ENCODE results near the gene SPATA31C1.
A peak's percentile ranks its signal among the peaks of the same experiment; 100 is the strongest.
"Not testable (repeated sequence)": the region's sequence is repeated elsewhere in the genome, so short reads cannot be mapped to it uniquely, and the experiment has no call there.

SPATA31C1 gene

DNA sequence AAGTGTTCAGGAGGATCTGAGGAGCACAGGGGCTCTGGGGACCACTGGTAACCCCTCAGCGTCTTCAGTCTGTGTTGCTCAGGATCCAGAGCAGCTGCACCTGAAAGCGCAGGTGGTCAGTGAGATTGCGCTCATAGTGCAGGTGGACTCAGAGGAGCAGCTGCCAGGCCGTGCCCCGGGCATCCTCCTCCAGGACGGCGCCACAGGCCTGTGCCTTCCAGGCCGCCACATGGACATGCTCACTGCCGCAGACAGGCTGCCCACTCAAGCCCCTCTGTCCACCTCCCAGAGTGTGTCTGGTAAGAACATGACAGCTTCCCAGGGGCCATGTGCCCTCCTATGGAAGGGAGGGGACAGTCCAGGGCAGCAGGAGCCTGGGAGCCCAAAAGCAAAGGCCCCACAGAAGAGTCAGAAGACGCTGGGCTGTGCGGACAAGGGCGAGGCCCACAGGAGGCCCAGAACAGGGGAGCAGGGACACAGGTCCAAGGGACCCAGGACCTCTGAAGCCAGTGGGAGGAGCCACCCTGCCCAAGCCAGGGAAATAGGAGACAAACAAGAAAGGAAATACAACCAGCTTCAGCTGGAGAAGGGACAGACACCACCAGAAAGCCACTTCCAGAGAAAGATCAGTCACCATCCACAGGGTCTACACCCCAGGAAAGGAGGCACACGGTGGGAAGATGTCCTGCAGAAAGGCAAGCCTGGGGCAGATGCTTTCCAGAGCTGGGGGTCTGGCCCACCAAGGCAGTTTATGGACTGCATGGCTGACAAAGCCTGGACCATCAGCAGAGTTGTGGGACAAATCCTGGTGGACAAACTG is 29.9 kb upstream of the SPATA31C1 start:
- no peak for DNase-seq

DNA sequence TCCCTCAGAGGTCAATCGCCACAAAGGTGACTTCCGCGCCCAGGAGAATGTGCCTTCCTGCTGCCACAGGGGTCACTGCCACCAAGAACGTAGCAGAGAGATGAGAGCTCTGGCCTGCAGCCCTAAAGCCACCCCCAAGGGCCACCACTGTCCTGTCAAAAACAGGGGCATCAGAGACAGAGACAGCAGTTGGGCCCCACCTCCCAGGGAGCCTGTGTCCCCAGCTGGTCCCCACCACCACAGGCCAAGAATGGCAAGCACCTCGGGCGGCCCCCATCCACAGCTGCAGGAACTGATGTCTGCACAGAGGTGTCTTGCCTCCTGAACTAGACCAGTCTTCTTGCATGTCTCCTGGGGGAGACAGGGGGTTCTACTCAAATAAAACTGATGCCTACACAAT is 29.3 kb upstream of the SPATA31C1 start:
- no peak for DNase-seq

DNA sequence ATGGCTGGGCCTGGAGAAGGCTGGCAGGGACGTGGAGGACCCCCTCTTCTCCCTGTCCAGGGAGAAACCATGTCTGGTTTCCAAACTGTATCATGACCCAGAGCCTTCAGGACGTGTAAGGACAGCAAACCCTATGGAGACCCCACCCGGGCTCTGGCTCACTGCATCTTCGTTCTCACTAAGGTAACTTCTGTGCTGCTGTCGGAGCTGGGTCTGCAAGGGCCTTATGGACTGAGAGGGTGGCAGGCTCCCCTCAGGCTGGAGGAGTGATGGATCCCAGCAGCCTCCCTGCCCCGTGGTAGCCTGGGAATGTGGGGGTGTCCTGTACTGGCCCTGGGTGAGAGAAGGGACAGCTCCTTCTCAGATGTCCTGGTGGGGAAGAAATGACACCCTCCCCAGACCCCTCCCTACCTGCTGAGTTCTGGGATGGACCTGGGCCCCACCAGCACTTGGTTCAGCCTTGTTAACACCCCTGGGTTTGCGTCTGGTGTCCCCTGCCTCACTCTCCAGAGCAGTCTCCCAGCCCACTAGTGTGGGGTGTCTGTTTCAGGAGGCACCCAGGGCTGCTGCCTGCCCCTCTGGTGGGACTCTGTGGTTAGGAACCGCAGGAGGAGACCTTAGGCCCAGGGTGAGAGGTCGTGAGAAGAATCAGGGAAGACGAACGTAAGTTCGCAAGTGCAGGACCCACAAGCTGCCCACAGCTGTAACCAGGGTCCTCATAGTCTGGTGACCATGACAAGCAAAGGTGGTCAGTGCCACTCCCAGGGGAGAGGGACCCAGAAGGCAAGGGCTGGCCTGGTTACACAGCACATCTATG is 28.5 kb upstream of the SPATA31C1 start:
- no peak for DNase-seq

DNA sequence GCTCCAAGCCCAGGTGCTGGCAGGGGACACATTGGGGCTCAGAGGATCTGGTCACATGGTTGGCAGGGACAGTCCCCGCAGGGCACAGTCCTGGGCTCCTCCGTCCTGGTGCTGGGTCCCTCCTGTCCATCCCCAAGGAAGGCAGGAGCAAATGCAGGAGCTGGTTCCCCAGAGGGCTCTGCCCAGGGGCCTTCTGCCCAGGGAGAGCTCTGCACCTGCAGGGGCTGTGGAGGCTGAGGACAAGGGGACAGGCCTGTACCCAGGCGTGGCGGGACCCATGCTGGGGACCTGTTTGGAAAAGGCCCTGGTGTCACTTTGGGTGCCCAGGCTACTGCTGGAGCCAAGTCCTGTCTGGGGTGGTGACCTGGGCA is 27.9 kb upstream of the SPATA31C1 start:
- DNase-seq: no peak

DNA sequence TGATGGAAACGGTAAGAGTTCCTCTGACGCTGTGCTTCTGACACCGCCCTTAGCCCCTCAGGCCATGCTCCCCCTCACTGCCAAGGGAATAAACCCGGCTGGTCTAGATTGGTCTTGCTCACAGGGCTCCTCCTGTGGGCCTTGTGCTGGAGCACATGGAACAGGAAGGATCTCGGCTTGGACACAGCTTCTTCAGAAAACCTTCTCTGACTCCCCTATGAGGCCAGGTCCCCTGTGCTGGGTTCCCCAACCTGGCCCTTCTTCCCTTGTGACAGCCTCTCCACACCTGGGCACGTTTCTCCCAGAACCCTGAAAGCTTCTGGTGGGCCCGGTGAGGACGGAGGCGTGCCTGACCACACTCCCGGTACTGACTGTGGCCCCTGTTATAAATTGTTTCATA is 26.9 kb upstream of the SPATA31C1 start:
- no peak for DNase-seq

DNA sequence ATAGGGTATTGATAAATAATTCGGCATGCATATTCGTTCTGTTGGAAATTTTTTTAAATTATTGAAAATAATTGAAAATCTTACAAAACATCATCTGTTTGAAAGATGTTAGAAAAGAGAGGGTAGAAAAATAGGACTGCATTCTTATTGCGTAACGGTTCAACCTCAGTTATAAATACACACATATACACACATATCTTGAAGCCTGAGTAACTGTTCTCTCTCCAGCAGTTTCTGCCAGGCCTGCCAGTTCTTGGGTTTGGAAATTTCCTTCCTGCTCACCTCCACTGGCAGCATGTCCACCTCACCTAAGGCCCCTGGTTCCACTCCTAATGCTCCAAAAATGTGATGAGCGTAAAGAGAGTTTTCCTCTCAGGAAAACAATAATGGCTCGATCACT is 26.0 kb upstream of the SPATA31C1 start:
- no peak for DNase-seq

DNA sequence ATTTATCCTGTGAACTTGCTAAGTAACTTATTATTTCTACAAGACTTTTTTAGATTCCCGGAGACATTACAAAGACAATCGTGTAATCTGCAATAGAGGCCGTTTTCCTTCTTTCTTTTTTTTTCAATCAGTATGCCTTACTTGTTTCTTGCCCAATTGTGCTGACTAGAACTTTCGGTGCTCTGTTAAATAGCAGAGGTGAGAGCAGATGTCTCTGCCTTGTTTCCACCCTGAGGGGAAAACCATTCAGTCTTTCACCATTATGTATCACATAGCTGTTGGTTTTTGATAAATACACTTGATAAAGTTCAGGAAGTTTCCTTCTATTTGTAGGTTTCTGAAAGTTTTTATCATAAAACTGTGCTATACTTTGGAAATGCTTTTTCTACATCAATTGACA is 24.8 kb upstream of the SPATA31C1 start:
- DNase-seq: no peak

DNA sequence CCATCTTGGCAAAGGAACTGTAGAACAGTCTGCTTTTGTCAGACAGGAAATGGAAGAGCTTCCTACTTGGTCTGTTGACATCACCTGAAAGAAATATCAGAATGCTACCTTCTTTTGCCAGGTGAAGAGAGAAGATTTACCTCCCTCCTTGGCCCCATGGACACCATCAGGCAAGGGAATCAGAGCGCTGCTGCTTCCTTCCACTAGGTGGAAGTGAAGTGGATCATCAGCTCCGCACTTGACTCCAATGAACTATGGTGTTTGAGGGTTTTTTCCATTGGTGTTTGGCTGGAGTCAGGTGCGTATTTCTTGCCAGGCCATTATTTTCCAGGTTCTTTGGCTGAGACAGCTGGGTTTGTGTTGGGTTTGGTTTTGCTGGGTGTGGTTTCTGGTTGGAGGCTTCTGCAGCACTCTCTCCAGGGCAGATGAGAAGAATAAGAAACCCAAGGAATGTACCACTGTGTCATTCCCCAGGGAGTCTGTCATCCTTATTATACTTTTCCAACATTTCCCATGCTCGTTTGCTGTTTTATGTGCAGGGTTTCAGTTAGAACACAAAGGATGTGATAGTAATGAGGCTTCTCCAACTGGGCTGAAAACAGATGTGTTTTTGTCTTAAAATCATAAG is 22.6 kb upstream of the SPATA31C1 start:
- DNase-seq: no peak

DNA sequence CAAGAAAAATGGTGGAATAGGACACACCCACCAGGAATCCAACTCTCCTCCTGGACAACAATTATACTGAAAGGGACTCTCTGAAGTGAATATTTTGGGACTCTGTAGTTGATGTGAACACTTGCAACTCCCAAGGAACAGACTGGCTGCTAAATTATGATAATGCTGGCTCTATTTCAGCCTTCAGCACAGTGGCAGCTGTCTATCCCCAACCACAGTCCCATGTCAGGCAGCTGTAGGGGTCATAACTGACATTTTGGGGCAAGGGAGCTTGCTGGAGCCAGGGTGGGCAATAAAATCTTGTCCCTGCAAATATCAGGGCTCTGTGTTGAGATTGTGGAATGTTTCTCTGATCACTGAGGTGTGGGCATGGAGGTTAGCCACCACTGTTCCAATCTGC is 20.9 kb upstream of the SPATA31C1 start:
- DNase-seq: no peak

DNA sequence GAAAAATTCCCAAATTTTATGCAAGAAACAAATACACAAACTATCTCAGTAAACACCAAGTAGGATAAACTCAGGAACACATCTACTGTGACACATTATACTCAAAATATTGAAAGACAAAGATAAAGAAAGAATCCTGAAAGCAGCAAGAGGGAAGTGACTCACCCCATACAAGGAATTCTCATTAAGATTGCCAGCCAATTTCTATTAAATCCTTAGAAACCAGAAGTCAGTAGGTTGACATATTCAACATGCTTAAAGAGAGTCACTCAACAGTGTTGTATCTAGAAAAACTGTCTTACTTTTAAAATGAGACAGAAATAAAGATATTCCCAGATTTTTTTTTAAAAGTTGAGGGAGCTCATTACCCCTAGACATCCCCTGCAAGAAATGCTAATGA is 19.6 kb upstream of the SPATA31C1 start:
- DNase-seq: no peak

DNA sequence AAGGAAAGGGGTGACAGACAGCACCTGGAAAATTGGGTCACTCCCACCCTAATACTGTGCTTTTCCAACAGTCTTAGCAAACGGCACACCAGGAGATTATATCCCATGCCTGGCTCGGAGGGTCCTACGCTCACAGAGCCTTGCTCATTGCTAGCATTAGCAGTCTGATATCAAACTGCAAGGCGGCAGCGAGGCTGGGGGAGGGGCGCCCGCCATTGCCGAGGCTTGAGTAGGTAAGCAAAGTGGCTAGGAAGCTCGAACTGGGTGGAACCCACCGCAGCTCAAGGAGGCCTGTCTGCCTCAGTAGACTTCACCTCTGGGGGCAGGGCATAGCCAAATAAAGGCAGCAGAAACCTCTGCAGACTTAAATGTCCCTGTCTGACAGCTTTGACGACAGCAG is 15.4 kb upstream of the SPATA31C1 start:
- DNase-seq: not testable (repeated sequence)

DNA sequence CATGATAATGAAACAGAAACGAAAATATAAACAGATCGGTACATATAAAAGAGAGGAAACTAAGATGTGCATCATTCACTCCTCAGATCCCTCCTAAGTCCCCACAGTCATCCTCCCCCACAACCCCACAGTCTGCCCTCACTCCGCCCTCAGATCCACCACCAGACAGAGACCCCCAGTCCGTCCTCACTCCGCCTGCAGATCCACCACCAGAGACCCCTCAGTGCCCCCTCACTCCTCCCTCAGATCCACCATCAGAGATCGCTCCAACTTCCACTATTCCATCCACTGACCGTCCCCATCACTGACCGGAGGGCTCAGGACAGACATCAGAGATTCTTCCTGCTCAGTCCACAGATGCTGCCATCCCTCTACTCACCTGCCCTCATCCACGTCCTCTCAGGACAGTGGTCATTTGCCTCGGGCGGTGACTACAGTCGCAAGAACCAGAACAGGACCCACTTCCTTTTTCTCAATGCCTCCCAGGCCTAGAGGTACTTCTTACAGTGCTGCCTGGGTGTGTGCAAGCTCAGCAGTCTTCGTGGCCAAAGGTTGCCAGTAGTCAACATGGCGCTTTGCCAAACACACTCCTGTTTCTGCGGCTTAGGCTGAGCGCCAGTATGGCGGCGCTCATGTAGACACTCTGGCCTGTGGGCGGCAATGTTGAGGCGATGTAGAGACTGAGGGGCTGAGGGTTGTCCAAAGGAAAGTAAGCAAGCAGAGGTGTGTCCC is 8.3 kb upstream of the SPATA31C1 start:
- peak; percentile 86 for DNase-seq

DNA sequence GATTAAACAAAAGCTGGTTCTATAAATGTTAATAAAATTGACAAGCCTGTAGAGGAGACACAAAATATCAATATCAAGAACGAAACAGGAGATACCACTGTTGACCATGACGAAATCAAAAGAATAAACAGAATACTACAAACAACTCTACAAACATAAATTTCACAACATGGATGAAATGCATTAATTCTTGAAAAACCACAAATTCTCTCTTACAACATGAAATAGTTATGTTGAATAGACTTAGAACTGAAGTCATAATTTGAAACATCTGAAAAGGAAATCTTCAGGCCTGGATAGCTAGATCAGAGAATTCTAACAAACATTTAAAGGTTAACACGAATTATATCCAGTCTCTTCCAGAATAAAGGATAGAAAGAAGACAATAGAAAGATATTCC is 6.9 kb upstream of the SPATA31C1 start:
- DNase-seq: no peak

DNA sequence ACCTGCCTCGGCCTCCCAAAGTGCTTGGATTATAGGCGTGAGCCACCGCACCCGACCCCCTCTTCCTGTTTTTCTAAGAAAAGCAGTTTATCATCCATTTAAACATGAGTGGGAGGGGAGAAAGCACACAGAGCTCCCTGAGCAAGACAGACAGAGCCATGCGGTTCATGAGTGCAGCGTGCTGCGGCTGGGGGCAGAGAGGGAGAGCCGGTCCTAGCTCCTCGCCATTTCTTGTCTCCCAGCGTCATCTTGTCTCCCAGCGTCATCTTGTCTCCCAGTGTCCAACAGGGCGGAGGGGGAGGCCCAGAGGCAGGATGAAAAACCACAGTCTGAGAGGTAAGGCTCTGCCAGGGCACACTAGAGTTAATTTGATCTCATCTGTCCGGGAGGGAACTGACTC is 1.3 kb downstream of the SPATA31C1 start:
- not testable (repeated sequence) for DNase-seq

DNA sequence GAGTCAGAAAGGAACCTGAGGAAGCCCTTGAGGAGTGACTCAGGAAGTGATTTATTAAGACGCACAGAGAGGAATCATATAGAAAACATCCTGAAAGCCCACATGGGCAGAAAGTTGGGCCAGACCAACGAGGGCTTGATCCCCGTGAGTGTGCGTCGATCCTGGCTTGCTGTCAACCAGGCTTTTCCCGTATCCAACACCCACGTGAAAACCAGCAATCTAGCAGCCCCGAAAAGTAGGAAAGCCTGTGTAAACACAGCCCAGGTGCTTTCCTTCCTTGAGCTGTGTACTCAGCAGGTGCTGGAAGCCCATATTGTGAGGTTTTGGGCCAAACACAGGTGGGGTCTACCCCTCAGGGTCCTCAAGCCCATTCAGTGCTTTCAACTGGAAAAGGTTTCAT is 3.8 kb downstream of the SPATA31C1 start:
- not testable (repeated sequence) for DNase-seq

DNA sequence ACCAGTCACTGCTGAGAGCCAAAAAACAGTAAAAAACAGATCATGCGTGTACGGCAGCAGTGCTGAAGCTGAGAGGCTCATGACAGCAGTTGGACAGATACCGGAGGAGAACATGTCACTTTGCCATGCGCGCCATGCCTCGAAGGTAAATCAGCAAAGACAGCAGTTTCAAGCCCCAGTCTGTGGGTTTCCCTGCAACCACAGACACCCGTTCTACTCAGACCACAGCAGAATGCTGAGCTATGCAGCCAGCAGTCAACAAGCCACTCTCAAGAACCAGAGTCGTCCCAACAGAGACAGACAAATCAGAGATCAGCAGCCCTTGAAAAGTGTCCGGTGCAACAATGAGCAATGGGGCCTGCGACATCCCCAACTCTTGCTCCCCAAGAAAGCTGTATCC is 5.2 kb downstream of the SPATA31C1 start:
- not testable (repeated sequence) for DNase-seq

DNA sequence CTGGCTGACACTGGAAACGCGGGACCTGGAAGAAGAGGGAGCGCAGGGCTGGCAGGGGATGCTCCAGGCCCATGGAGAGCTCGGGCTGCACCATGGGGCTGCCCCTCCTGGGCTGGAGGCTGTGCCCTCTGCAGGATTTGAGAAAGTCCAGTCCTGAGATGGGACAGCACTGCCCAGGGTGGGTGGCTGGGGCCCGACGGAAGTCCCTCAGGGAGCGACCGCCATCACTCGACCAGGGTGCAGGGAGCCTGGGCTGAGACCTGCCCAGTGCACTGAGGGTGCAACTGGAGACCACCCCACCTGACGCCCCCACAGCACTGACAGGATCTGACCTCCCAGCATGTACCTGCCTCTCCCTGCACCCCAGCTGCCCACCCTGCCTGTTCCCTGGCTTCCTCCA is 7.1 kb downstream of the SPATA31C1 start:
- DNase-seq: not testable (repeated sequence)

DNA sequence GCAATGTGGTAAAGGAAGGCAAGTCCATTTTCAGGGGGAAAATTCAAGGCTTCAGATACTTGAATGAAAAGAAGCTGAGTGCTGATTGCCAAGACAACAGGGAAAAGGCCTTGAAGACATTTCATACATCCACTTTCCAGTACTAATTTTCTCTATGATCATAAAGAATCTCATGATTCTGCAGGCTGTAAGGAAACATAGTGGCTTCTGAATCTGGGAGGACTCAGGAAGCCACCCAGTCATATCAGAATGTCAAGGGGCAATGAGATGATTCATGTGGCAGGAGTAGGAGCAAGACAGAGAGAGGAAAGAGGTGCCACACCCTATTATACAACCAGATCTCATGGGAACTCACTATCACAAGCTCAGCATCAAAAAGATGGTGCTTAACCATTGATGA is 11.4 kb downstream of the SPATA31C1 start:
- not testable (repeated sequence) for DNase-seq

DNA sequence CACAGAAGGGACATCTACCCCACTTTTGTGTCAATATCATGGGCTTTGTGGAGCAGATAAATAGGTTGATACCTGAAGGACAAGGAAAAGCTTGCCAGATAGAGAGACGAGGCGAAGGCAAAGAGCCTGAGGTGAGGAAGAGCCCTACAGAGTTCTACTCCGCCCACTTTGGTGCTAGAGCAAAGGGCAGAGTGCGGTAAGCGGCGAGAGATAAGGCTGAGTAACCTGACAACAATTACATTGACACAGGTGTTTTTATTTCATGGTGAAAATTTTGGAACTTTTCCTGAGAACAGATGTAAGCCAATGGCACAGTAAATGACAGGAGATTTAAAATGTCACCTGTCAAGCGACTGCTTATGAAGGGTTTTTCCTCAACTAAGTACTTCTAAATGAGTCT is 16.7 kb downstream of the SPATA31C1 start:
- DNase-seq: not testable (repeated sequence)

DNA sequence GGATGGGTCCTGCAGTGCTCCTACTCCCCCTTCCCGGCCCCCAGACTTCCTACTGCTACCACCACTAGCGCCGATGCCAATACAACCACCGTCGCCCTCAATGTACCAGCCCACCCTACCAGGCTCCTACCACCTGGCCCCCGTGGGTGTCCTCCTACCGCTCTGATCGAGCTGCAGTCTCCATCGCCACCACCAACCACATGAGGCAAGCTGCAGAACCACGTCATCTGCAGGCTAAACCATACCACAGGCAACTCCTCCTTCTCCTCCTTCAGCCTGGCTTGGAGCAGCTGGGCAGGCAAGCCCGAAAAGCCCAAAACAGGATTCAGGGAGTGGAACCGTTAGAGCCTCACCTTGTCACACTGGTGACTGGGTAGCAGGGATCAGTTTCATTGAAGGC is 19.6 kb downstream of the SPATA31C1 start:
- DNase-seq: not testable (repeated sequence)

DNA sequence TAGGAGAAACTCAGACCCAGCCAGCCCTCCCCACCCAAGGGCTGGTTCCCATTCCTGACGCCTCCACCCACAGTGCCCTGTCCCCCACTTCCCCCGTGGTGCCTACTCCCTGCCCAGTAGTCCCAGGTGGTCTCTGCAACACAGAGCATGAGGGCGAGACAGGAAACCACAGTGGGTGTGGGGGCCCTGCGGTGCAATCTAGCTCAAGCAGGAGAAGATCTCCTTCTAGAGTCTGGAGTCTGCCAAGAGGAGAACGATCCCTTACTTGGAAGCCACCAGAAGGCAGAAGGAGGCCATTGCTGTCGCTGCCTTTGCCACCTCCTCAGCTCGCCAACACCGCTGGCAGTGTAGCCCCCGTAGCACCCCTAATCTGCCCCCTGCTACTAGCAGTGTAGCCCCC is 20.2 kb downstream of the SPATA31C1 start:
- DNase-seq: not testable (repeated sequence)

DNA sequence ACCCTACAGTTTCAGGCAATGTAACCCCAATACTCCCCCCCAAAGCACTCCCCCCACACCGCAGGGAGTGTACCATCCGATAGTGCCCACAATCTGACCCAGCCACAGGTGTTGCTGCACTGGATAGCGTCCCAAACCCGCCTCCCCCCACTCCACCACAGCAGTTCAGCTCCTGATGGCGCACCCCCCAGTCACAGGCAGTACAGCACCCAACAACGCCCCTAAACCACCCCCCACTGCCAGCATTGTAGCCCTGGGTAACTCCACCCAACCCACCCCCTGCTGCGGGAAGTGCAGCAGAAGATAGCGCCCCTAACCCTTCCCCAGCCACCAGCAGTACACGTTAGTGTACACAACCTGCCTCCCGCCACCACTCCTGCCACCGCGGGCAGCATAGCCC is 20.6 kb downstream of the SPATA31C1 start:
- not testable (repeated sequence) for DNase-seq

DNA sequence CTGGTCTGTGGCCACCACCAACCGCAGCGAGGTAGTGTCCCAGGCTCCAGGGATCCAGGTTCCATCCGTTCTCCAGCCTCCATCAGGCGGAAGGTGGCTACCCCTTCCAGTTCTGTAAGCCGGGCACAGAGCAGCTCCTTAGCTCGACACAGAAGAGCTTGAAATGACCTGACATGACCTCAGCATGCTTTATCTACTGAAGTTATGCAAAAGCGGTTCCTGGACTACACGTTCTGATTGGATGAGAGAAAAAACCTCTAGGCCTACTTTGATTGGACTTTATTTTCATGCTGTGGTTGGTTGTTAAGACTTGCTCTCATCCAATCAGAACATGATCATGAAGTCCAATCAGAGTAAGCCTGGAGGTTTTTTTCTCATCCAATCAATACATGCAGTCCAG is 21.3 kb downstream of the SPATA31C1 start:
- not testable (repeated sequence) for DNase-seq
